Nephron (organoid): ENCODE data around the gene PODXL2.

Source experiments
- H3K27ac Mint-ChIP-seq, 3 experiments: 2 replicates each; pipeline ENCODE4 v1.8.0; 2020; ENCODE audit warnings: mixed read lengths in 3 of 3, mild to moderate bottlenecking in 2 of 3, moderate library complexity in 1 of 3
- H3K27me3 Mint-ChIP-seq: 2 replicates; pipeline ENCODE4 v1.8.0; 2021; ENCODE audit warnings: low read depth, mild to moderate bottlenecking, moderate library complexity, mixed read lengths
- H3K36me3 Mint-ChIP-seq: 2 replicates; pipeline ENCODE4 v1.8.0; 2020; ENCODE audit warnings: low read depth, mixed read lengths
- H3K4me1 Mint-ChIP-seq: 2 replicates; pipeline ENCODE4 v1.8.0; 2020; ENCODE audit warnings: mixed read lengths
- H3K4me3 Mint-ChIP-seq, 3 experiments: 2 replicates each; pipeline ENCODE4 v1.8.0; 2020; ENCODE audit warnings: mild to moderate bottlenecking in 3 of 3, mixed read lengths in 3 of 3, moderate library complexity in 2 of 3
- H3K9me3 Mint-ChIP-seq: 2 replicates; pipeline ENCODE4 v1.8.0; 2020; ENCODE audit warnings: mixed read lengths
- TF ChIP-seq, protein P1 (sequence below), 3 experiments: fragments of 200-600 bp; sonication (generic); IDR thresholded peaks; one replicate each; pipeline ENCODE4 v1.5.0; 2021; ENCODE audit warnings: antibody characterized with exemption in 3 of 3; ENCODE audit not compliant: unreplicated experiment in 3 of 3

PODXL2 gene

DNA sequence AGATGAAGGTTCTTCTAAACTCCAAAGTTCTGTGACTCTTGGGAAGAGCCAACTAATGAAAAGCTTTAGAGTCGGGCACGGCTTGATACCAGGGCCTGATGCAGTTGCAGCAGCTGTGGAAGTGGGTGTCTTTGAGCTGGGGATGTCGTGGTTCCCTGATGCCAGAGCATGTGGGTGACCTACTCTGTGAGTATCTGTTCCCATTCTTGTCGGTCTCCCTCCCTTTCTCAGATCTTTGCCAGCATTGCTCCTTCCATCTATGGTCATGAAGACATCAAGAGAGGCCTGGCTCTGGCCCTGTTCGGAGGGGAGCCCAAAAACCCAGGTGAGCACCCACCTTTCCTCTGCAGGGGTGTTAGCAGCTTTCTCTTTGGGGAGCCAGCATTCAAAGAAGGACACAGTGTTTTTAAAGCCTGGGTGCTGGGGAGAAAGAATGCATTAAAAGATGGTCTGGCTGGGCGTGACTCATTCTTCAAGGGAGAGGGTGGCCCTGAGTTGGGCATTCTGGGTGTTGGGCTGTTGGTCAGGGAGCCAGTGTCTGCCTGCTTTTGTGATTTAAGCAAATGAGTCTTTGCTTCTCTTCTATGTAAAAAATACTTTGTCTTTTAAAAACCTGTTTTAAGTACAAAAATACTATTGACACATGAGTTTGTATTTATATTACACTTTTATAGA is 13.2 kb upstream of the PODXL2 start:
- TF ChIP-seq, protein P1, sequence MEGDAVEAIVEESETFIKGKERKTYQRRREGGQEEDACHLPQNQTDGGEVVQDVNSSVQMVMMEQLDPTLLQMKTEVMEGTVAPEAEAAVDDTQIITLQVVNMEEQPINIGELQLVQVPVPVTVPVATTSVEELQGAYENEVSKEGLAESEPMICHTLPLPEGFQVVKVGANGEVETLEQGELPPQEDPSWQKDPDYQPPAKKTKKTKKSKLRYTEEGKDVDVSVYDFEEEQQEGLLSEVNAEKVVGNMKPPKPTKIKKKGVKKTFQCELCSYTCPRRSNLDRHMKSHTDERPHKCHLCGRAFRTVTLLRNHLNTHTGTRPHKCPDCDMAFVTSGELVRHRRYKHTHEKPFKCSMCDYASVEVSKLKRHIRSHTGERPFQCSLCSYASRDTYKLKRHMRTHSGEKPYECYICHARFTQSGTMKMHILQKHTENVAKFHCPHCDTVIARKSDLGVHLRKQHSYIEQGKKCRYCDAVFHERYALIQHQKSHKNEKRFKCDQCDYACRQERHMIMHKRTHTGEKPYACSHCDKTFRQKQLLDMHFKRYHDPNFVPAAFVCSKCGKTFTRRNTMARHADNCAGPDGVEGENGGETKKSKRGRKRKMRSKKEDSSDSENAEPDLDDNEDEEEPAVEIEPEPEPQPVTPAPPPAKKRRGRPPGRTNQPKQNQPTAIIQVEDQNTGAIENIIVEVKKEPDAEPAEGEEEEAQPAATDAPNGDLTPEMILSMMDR (IDR thresholded peaks at IDR 0.05; ENCODE audit: unreplicated experiment in 3 of 3), result no peak
- H3K9me3 Mint-ChIP-seq, result no peaks in the 10 kb centered on the region

DNA sequence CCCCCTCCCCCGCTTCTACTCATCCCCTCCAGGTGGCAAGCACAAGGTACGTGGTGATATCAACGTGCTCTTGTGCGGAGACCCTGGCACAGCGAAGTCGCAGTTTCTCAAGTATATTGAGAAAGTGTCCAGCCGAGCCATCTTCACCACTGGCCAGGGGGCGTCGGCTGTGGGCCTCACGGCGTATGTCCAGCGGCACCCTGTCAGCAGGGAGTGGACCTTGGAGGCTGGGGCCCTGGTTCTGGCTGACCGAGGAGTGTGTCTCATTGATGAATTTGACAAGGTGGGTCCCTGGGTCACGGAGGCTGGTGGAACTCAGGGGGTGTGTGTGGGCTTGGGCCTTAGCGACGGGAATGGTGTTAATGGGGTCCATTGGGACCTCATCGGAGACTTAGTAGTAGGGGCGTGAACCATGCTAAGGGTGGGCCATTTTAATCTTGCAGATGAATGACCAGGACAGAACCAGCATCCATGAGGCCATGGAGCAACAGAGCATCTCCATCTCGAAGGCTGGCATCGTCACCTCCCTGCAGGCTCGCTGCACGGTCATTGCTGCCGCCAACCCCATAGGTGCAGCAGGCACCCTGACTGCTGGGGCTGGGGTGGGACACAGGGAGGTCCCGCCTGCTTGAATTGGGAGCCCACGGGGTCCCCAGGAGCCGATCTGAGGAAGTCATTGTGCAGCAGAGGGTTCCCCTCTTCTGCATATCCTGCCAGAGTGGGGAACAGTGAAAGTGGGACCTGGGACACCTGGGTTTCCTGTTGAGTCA is 12.0 kb upstream of the PODXL2 start:
- no peak overlapping the region for H3K4me3 Mint-ChIP-seq
- H3K4me1 Mint-ChIP-seq, result no peaks in the 10 kb centered on the region
- H3K9me3 Mint-ChIP-seq, result no peaks in the 10 kb centered on the region
- TF ChIP-seq, protein P1 (IDR thresholded peaks at IDR 0.05; ENCODE audit: unreplicated experiment in 3 of 3), result no peak
- H3K27me3 Mint-ChIP-seq, result no peaks in the 10 kb centered on the region
- H3K27ac Mint-ChIP-seq, result no peak overlapping the region
- peaks cover 75% of the 10 kb centered on the region for H3K36me3 Mint-ChIP-seq

More for the DNA sequence above, 13.2 kb upstream of the PODXL2 start:
- H3K27ac Mint-ChIP-seq, result no peak overlapping the region
- no peaks in the 10 kb centered on the region for H3K27me3 Mint-ChIP-seq
- H3K36me3 Mint-ChIP-seq, result peaks cover 73% of the 10 kb centered on the region
- H3K4me3 Mint-ChIP-seq, result no peak overlapping the region
- H3K4me1 Mint-ChIP-seq, result no peaks in the 10 kb centered on the region

DNA sequence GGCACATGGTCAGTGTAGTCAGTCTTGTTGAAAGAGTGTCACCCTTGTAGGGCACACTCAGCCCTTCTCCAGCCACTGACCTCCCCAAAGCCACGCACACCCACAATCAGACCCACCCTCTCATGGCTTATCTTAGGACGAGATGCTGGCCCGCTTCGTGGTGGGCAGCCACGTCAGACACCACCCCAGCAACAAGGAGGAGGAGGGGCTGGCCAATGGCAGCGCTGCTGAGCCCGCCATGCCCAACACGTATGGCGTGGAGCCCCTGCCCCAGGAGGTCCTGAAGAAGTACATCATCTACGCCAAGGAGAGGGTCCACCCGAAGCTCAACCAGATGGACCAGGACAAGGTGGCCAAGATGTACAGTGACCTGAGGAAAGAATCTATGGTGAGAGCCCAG is 10.1 kb upstream of the PODXL2 start:
- TF ChIP-seq, protein P1 (IDR thresholded peaks at IDR 0.05; ENCODE audit: unreplicated experiment in 3 of 3), result no peak
- Mint-ChIP-seq H3K9me3 (no peaks in the 10 kb centered on the region), H3K36me3 (peaks cover 66% of the 10 kb centered on the region), H3K4me3 (no peak overlapping the region), H3K4me1 (no peaks in the 10 kb centered on the region), H3K27me3 (no peaks in the 10 kb centered on the region), H3K27ac (no peak overlapping the region)

DNA sequence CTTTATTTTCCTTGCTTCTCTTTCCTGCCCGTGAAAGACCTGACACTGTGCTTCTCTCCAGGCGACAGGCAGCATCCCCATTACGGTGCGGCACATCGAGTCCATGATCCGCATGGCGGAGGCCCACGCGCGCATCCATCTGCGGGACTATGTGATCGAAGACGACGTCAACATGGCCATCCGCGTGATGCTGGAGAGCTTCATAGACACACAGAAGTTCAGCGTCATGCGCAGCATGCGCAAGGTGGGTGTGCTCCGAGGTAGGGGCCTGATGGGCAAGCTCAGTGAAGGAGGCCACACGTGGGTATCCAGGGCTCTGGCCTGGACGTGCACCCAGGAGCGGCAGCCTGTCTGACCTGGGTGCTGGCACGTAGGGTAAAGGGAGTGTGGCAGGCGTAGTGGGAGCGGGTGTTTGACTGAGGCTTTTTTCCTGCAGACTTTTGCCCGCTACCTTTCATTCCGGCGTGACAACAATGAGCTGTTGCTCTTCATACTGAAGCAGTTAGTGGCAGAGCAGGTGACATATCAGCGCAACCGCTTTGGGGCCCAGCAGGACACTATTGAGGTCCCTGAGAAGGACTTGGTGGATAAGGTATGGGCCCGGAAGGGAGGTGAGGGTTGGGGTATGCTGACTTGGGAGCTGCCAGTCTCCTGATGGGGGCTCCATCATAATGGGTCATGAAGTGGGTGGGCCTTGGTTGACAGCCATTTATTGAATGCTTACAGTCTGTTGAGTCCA is 8.2 kb upstream of the PODXL2 start:
- Mint-ChIP-seq H3K27ac (no peak overlapping the region), H3K4me1 (no peaks in the 10 kb centered on the region), H3K9me3 (no peaks in the 10 kb centered on the region), H3K27me3 (peaks cover 5% of the 10 kb centered on the region), H3K4me3 (no peak overlapping the region), H3K36me3 (peaks cover 50% of the 10 kb centered on the region)
- TF ChIP-seq, protein P1 (IDR thresholded peaks at IDR 0.05; ENCODE audit: unreplicated experiment in 3 of 3), result no peak

DNA sequence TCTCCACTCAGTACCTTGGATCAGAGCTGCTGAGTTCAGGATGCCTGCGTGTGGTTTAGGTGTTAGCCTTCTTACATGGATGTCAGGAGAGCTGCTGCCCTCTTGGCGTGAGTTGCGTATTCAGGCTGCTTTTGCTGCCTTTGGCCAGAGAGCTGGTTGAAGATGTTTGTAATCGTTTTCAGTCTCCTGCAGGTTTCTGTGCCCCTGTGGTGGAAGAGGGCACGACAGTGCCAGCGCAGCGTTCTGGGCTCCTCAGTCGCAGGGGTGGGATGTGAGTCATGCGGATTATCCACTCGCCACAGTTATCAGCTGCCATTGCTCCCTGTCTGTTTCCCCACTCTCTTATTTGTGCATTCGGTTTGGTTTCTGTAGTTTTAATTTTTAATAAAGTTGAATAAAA is 7.0 kb upstream of the PODXL2 start:
- H3K27me3 Mint-ChIP-seq, result peaks cover 14% of the 10 kb centered on the region

More for the DNA sequence above, 7.0 kb upstream of the PODXL2 start:
- H3K36me3 Mint-ChIP-seq, result peaks cover 40% of the 10 kb centered on the region
- no peak overlapping the region for H3K4me3 Mint-ChIP-seq
- H3K9me3 Mint-ChIP-seq, result no peaks in the 10 kb centered on the region
- TF ChIP-seq, protein P1 (IDR thresholded peaks at IDR 0.05; ENCODE audit: unreplicated experiment in 3 of 3), result no peak
- H3K4me1 Mint-ChIP-seq, result no peaks in the 10 kb centered on the region
- H3K27ac Mint-ChIP-seq, result no peak overlapping the region
